Measurements from ENCODE around the gene IFNG-AS1. TPM values are rescaled to one million over a fixed set of nuclear protein-coding genes. Genes with fewer than 3 reads are reported as not detected.

Gene IFNG-AS1
- polyA plus RNA-seq, 1 donor from 2014 or later = not detected

DNA sequence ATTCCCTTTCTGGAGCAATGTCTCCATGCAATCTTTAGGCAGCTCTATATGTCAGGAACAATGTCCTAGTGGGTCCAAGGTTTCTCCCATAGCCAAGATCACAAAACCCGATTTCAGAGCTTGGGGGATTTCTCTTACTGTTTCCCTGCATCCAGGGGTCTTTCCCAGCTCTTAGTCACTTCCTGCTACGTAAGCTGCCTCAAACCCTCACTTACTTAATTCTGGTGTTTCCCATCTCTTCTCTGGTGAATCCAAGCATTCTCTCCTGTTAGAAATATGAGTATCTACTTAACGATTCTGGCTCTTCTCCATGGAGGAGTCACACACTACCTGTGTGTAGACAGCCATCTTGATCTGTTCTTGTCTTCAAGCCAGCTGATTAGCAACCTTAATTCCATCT is 80.0 kb downstream of the IFNG-AS1 start:
- H3K79me2 ChIP-seq (replicated peaks; ENCODE audit: insufficient read depth, low read length) = no peaks in the 10 kb centered on the region
- no peaks in the 10 kb centered on the region for H3F3A ChIP-seq (ENCODE audit: insufficient read depth, low read length, poor library complexity, severe bottlenecking)
- H3K36me3 ChIP-seq (ENCODE audit: insufficient read depth, low read length) = no peaks in the 10 kb centered on the region
- no peak overlapping the region for H3K4me2 ChIP-seq (ENCODE audit: low read length)
- no peak overlapping the region for H2AFZ ChIP-seq (ENCODE audit: low read depth, low read length)
- H3K9me3 ChIP-seq (ENCODE audit: low read length) = peaks cover 4% of the 10 kb centered on the region
- no peaks in the 10 kb centered on the region for H3K27me3 ChIP-seq (ENCODE audit: insufficient read depth, low read depth, low read length)
- H3K9ac ChIP-seq (ENCODE audit: low read length) = no peak overlapping the region
- no peak overlapping the region for H3K27ac ChIP-seq (ENCODE audit: low read length)
- no peaks in the 10 kb centered on the region for H4K20me1 ChIP-seq (ENCODE audit: insufficient read depth)
- H3K9me2 ChIP-seq (ENCODE audit: insufficient read depth, low read length) = no peaks in the 10 kb centered on the region
- TF ChIP-seq SMC3 (conservative IDR thresholded peaks at IDR 0.05; ENCODE audit: poor library complexity) (no peak), POLR2AphosphoS5 (IDR thresholded peaks at IDR 0.05) (no peak), EZH2 (IDR thresholded peaks at IDR 0.05; ENCODE audit: borderline replicate concordance, insufficient read depth, low read length, poor library complexity, severe bottlenecking) (no peak)
- no peak overlapping the region for H3K4me3 ChIP-seq (ENCODE audit: low read length)

Small RNAs within 50 kb of the gene (small RNA-seq; reads per million reads assigned to genes)
- gene AC005294.1 (0 reads per million in 3 experiments), gene RPL39P28 (0 reads per million in 3 experiments)

Other genes with a start within 250 kb of the IFNG-AS1 start
- gene IFNG, start 170.3 kb downstream of the IFNG-AS1 start, polyA plus RNA-seq = not detected in 2 replicates
- not detected in 2 replicates for gene IL26, start 236.4 kb downstream of the IFNG-AS1 start, polyA plus RNA-seq